PC-9 (cell line): ENCODE data around the gene FAM151A. TPM values are rescaled to one million over a fixed set of nuclear protein-coding genes. Genes with fewer than 3 reads are reported as not detected.

Experiments
- BruUV-seq: library from RNA; stranded (reverse); fragments of 400-500 nt; replicated peaks from 2 replicates; lab custom pipeline; 2021; lab: Mats Ljungman, UMichigan
- CTCF ChIA-PET: fragments of 300-600 bp; sonication (Branson Sonifier 250); formaldehyde crosslinking; loops from one replicate; lab custom pipeline; 2022; ENCODE audit warnings: antibody characterized with exemption; lab: Charles Lee
- POLR2A ChIA-PET: fragments of 300-600 bp; sonication (Branson Sonifier 250); formaldehyde crosslinking; loops from one replicate; lab custom pipeline; 2022; ENCODE audit warnings: antibody characterized with exemption; ENCODE audit not compliant: unreplicated experiment; lab: Charles Lee
- DNase-seq, 2 experiments: peaks; one replicate each; pipeline versions ENCODE4 v3.0.0 to v3.0.0-alpha.2; 2015 to 2022; ENCODE audit warnings: mixed read lengths in 1 of 2
- H2AFZ ChIP-seq: fragments of 200-600 bp; sonication (generic); 2 replicates; pipeline ENCODE4 v1.8.1; 2017; ENCODE audit warnings: antibody characterized with exemption
- H3F3A ChIP-seq: fragments of 200-600 bp; sonication (generic); 2 replicates; pipeline ENCODE4 v1.8.1; 2017; ENCODE audit warnings: antibody characterized with exemption, mild to moderate bottlenecking, low read depth; ENCODE audit not compliant: insufficient read depth
- H3K27ac ChIP-seq: fragments of 200-600 bp; sonication (generic); 2 replicates; pipeline ENCODE4 v1.6.1; 2016; ENCODE audit warnings: mixed run types
- H3K27me3 ChIP-seq: fragments of 200-600 bp; sonication (generic); 2 replicates; pipeline ENCODE4 v1.6.1; 2016; ENCODE audit warnings: low read depth, mixed run types; ENCODE audit not compliant: insufficient read depth
- H3K36me3 ChIP-seq: fragments of 200-600 bp; sonication (generic); 2 replicates; pipeline ENCODE4 v1.6.1; 2016; ENCODE audit warnings: low read depth, mixed run types
- H3K4me1 ChIP-seq: fragments of 200-600 bp; sonication (generic); replicated peaks from 2 replicates; pipeline ENCODE4 v1.6.1; 2016; ENCODE audit warnings: mixed run types; ENCODE audit not compliant: insufficient read depth
- H3K4me2 ChIP-seq: fragments of 200-600 bp; sonication (generic); 2 replicates; pipeline ENCODE4 v1.6.1; 2017; ENCODE audit warnings: mixed run types
- H3K4me3 ChIP-seq: fragments of 200-600 bp; sonication (generic); 2 replicates; pipeline ENCODE4 v1.6.1; 2016; ENCODE audit warnings: mixed run types
- H3K79me2 ChIP-seq: fragments of 200-600 bp; sonication (generic); 2 replicates; pipeline ENCODE4 v1.6.1; 2017; ENCODE audit warnings: low read depth, mixed run types
- H3K9me2 ChIP-seq: fragments of 200-600 bp; sonication (generic); 2 replicates; pipeline ENCODE4 v1.8.1; 2017; ENCODE audit warnings: mild to moderate bottlenecking; ENCODE audit not compliant: insufficient read depth
- H3K9me3 ChIP-seq: fragments of 200-600 bp; sonication (generic); 2 replicates; pipeline ENCODE4 v1.8.1; 2016; ENCODE audit warnings: low read depth; ENCODE audit not compliant: insufficient read depth
- H4K20me1 ChIP-seq: fragments of 200-600 bp; sonication (generic); 2 replicates; pipeline ENCODE4 v1.8.1; 2017; ENCODE audit not compliant: insufficient read depth
- EZH2 ChIP-seq: fragments of 200-600 bp; sonication (generic); IDR thresholded peaks from 2 replicates; pipeline ENCODE4 v1.8.0; 2017; ENCODE audit warnings: antibody characterized with exemption, low read depth
- intact Hi-C: fragments of 100-400 bp; cut with micrococcal nuclease; formaldehyde crosslinking; loops from one replicate; pipeline ENCODE4 v1.10.0; 2022; ENCODE audit not compliant: unreplicated experiment
- total RNA-seq: library from RNA; stranded (reverse); gene quantifications from 2 replicates; pipeline ENCODE4 v1.2.3, GENCODE V29; 2021
- TF ChIP-seq, protein P1 (sequence below): fragments of 200-600 bp; sonication (generic); conservative IDR thresholded peaks from 2 replicates; pipeline ENCODE4 v1.6.1; 2017; ENCODE audit warnings: mixed run types, antibody characterized with exemption, mild to moderate bottlenecking, moderate library complexity

FAM151A gene
- total RNA-seq, 1 experiment from 2014 or later = not detected

DNA sequence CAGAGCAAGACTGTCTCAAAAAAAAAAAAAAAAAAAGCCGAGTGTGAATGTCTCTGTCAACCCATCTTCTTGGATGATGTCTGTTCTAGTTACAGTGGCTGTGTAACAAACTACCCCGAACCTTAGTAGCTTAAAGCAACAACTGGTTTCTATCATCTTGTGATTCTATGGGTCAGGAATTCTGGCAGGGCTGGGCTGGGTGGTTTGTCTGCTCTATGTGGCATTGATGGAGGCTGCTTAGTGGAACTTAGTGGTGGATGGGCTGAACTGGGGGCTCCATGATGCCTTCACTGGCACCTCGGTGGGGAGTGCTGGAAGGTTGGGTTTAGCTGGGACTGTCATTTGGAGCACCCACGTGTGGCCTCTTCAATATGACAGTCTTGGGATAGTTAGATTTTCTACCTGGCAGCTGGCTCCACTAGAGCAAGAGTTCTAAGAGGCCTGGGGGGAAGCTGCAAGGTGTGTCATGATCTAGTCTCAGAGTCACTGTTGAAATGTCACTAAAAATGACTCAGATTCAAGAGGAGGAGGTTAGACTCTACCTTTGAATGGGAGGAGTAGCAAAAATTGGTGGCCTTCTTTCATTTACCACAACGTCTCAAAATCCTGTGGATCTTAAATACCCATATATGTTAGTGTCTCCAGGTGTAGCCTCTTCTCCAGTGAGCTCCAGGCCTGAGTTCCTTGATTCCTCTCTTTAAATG, 56.7 kb downstream of the FAM151A start:
- POLR2A ChIA-PET = interaction anchor here (0.5 to 0.7 kb wide), 3 partner anchors 159 to 621 kb away, joined by 3 to 11 read pairs (median 4); partner anchors contain the start of gene IFT25
- DNase-seq = peak in 1 of 2 experiments; percentile 59
- H3K27me3 ChIP-seq = no peaks in the 10 kb centered on the region
- H2AFZ ChIP-seq = no peak overlapping the region
- H3K9me2 ChIP-seq = no peaks in the 10 kb centered on the region
- no peaks in the 10 kb centered on the region for H4K20me1 ChIP-seq
- no peak overlapping the region for H3K27ac ChIP-seq
- peak overlapping the region; percentile 32; the same call in 1 of the 2 replicates for H3K4me2 ChIP-seq
- CTCF ChIA-PET = interaction anchor here (0.5 to 0.7 kb wide), 3 partner anchors 62 to 253 kb away, joined by 3 to 6 read pairs (median 5); no protein-coding TSS in a partner anchor
- TF ChIP-seq, protein P1, sequence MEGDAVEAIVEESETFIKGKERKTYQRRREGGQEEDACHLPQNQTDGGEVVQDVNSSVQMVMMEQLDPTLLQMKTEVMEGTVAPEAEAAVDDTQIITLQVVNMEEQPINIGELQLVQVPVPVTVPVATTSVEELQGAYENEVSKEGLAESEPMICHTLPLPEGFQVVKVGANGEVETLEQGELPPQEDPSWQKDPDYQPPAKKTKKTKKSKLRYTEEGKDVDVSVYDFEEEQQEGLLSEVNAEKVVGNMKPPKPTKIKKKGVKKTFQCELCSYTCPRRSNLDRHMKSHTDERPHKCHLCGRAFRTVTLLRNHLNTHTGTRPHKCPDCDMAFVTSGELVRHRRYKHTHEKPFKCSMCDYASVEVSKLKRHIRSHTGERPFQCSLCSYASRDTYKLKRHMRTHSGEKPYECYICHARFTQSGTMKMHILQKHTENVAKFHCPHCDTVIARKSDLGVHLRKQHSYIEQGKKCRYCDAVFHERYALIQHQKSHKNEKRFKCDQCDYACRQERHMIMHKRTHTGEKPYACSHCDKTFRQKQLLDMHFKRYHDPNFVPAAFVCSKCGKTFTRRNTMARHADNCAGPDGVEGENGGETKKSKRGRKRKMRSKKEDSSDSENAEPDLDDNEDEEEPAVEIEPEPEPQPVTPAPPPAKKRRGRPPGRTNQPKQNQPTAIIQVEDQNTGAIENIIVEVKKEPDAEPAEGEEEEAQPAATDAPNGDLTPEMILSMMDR = no peak
- TF ChIP-seq EZH2 = no peak
- H3K4me1 ChIP-seq = peaks cover 40% of the 10 kb centered on the region
- no peak overlapping the region for H3K4me3 ChIP-seq
- H3K36me3 ChIP-seq = no peaks in the 10 kb centered on the region
- H3F3A ChIP-seq = peaks cover 28% of the 10 kb centered on the region
- no peaks in the 10 kb centered on the region for H3K79me2 ChIP-seq
- intact Hi-C loops = no loop called here
- no TSS peak for BruUV-seq
- H3K9me3 ChIP-seq = no peaks in the 10 kb centered on the region

DNA sequence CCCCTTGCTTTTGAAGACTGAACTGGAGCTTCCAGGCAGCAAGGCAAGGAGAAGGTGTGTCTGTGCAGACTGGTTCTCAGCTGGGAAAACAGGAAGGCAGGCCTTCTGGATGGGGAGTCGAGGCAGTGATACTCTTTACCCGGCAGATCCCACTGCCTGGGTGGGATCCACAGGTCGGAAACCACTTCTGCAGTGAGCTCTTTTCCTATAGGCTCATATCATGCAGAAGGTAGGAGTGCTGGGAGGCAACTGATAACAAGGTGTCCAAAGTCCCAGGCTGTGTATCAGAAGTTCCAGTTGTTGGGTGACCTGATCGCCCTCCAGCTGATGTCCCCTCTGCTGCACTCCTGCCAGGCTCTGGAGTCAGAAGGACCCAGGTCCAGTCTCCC, 58.2 kb downstream of the FAM151A start:
- Histone ChIP-seq H3K9me3 (no peaks in the 10 kb centered on the region), H3K9me2 (no peaks in the 10 kb centered on the region), H3K4me2 (peak overlapping the region; percentile 83), H3K36me3 (no peaks in the 10 kb centered on the region), H3K4me3 (peak overlapping the region; percentile 44; the same call in 1 of the 2 replicates), H3K27ac (no peak overlapping the region), H3F3A (peaks cover 25% of the 10 kb centered on the region), H3K4me1 (peaks cover 40% of the 10 kb centered on the region), H4K20me1 (no peaks in the 10 kb centered on the region), H3K27me3 (no peaks in the 10 kb centered on the region), H2AFZ (0 out of 2 replicates have a peak overlapping the region, but pooled peaks have one; percentile 65), H3K79me2 (no peaks in the 10 kb centered on the region)
- no TSS peak for BruUV-seq
- ChIA-PET CTCF (interaction anchor here (0.7 kb wide), 1 partner anchor 18 kb away, joined by 3 read pairs; no protein-coding TSS in a partner anchor), POLR2A (no interaction called here)
- intact Hi-C loops = no loop called here
- no peak for DNase-seq
- no peak for TF ChIP-seq EZH2
- TF ChIP-seq, protein P1 = no peak

DNA sequence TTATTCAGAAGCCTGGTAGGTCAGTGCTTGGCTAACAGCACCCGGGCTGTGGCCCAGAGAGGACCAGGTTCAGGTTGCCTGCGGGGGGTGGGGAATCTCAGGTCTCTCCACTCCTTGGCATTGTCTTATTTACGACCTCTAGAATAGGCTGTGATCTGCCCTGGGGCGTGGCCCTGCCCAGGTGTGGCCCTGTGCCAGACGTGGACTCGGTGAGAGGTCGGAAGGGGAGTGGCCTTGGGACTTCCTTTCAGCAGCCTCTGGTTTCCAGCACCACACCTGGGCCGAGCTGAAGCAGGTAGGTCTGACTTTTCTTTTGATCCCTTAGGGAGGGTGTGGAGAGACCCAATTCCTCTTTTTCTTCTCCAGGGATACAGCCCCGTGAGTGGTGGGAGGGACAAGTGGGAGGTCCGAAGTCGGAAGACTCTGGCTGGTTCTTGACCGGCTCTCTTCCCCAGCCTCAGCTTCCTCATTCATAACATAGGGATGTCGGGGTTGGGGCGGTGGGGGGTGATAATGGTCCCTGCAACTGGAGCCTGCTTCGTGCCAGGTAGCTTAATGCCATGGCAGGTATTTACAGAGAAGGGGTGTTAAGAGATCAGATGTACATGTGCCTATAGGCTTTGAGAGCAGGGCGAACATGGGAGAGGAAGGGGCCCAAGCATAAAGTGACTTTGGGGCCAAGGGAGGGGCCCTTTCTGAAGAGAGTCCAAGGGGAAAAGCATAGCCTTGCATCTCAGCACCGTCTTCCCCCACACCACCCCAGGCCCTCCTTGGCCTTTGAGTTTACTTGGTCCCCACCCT, 58.8 kb downstream of the FAM151A start:
- TF ChIP-seq, protein P1 = no peak
- TF ChIP-seq EZH2 = no peak
- TSS peak; percentile 49 for BruUV-seq
- Histone ChIP-seq H3K36me3 (no peaks in the 10 kb centered on the region), H3K4me1 (peaks cover 40% of the 10 kb centered on the region), H3K79me2 (no peaks in the 10 kb centered on the region), H3K9me3 (no peaks in the 10 kb centered on the region), H3K27me3 (no peaks in the 10 kb centered on the region), H3F3A (peaks cover 25% of the 10 kb centered on the region), H3K4me3 (peak overlapping the region; percentile 44; the same call in 1 of the 2 replicates), H4K20me1 (no peaks in the 10 kb centered on the region), H3K4me2 (peak overlapping the region; percentile 83), H2AFZ (peak overlapping the region; percentile 65), H3K9me2 (no peaks in the 10 kb centered on the region), H3K27ac (peak overlapping the region; percentile 40)
- peak; percentile 89 to 99 for DNase-seq
- POLR2A ChIA-PET = interaction anchor here (0.6 kb wide), 1 partner anchor 1136 kb away, joined by 3 read pairs; no protein-coding TSS in a partner anchor
- intact Hi-C loops = loop anchor here (1.0 kb wide), 1 partner anchor 22 kb away; no protein-coding TSS in a partner anchor
- CTCF ChIA-PET = interaction anchor here (0.6 to 0.7 kb wide), 4 partner anchors 17 to 338 kb away, joined by 3 read pairs; no protein-coding TSS in a partner anchor
